Thyroid gland (tissue), 4 donors: ENCODE data around the gene TMTC3. TPM values are rescaled to one million over a fixed set of nuclear protein-coding genes. Genes with fewer than 3 reads are reported as not detected.

Source experiments
- DNase-seq, 2 donors: peaks; one replicate each; pipeline ENCODE4 v3.0.0-alpha.2; 2019
- H3K27ac ChIP-seq, 3 donors: fragments of 200-600 bp; sonication (generic); 1 replicate in 2 of 3; 2 replicates in 1 of 3; pipeline ENCODE4 v1.5.1; 2016 to 2019; ENCODE audit warnings: mild to moderate bottlenecking in 1 of 3, moderate library complexity in 1 of 3
- H3K27me3 ChIP-seq: fragments of 200-600 bp; sonication (generic); one replicate; pipeline ENCODE4 v1.5.1; 2019
- H3K36me3 ChIP-seq, 2 donors: fragments of 200-600 bp; sonication (generic); one replicate each; pipeline ENCODE4 v1.5.1; 2016 to 2019
- H3K4me1 ChIP-seq, 2 donors: fragments of 200-600 bp; sonication (generic); one replicate each; pipeline ENCODE4 v1.5.1; 2017 to 2019
- H3K4me3 ChIP-seq, 3 donors: fragments of 200-600 bp; sonication (generic); replicated peaks in 1 of 3; 1 replicate in 2 of 3; 2 replicates in 1 of 3; pipeline ENCODE4 v1.5.1; 2016; ENCODE audit warnings: mild to moderate bottlenecking in 1 of 3
- H3K9me3 ChIP-seq: fragments of 200-600 bp; sonication (generic); one replicate; pipeline ENCODE4 v1.5.1; 2017
- CTCF ChIP-seq, 6 experiments: fragments of 200-600 bp in 3 of 6; fragments of 450-650 bp in 3 of 6; sonication (generic) in 3 of 6; IDR thresholded peaks; one replicate each; pipeline ENCODE4 v1.5.1; 2016 to 2019; ENCODE audit warnings: antibody characterized with exemption in 6 of 6, mild to moderate bottlenecking in 2 of 6, inconsistent platforms in 1 of 6, moderate library complexity in 1 of 6
- POLR2A ChIP-seq, 2 donors: fragments of 450-650 bp; IDR thresholded peaks; one replicate each; pipeline ENCODE4 v1.6.1; 2017; ENCODE audit warnings: antibody characterized with exemption in 2 of 2, mild to moderate bottlenecking in 2 of 2, moderate library complexity in 1 of 2
- WGBS, 2 donors: methylation state at CpG; one replicate each; pipeline ENCODE4 v1.1.5; 2017; 5-methylcytosine and 5-hydroxymethylcytosine counted together
- intact Hi-C: fragments of 100-400 bp; cut with DNase I; formaldehyde crosslinking; loops from one replicate; pipeline ENCODE4 v1.15.1; 2023
- total RNA-seq, 4 donors: library from RNA; depleted of rRNA; stranded (reverse); fragments of >200 nt; gene quantifications; one replicate each; pipeline ENCODE4 v1.2.3, GENCODE V29; 2016

The TMTC3 gene
- total RNA-seq, 4 donors from 2014 or later: 16.8 to 27.8 (median 21.1) TPM

GRCh38 chr12:88245905-88246304, 103.8 kb downstream of the TMTC3 start:
- no peaks in the 10 kb centered on the region for H3K9me3 ChIP-seq
- H3K27ac ChIP-seq: no peak overlapping the region
- intact Hi-C loops: no loop called here
- TF ChIP-seq CTCF (IDR thresholded peaks at IDR 0.05) (no peak), POLR2A (IDR thresholded peaks at IDR 0.05) (no peak)
- H3K4me1 ChIP-seq: no peaks in the 10 kb centered on the region
- H3K27me3 ChIP-seq: no peaks in the 10 kb centered on the region
- no peaks in the 10 kb centered on the region for H3K36me3 ChIP-seq
- no peak overlapping the region for H3K4me3 ChIP-seq
- DNase-seq: no peak
- WGBS, 2 donors: 69 to 77% methylated on average over 1 of the region's 1 CpG

GRCh38 chr12:88247241-88247643, 105.1 kb downstream of the TMTC3 start:
- Histone ChIP-seq H3K27ac (no peak overlapping the region), H3K36me3 (no peaks in the 10 kb centered on the region), H3K9me3 (no peaks in the 10 kb centered on the region), H3K27me3 (no peaks in the 10 kb centered on the region), H3K4me3 (no peak overlapping the region), H3K4me1 (no peaks in the 10 kb centered on the region)
- intact Hi-C loops: no loop called here
- WGBS, 2 donors: 83 to 86% methylated on average over 2 of the region's 2 CpGs
- TF ChIP-seq POLR2A (IDR thresholded peaks at IDR 0.05): no peak
- no peak for TF ChIP-seq CTCF (IDR thresholded peaks at IDR 0.05)
- DNase-seq: no peak

GRCh38 chr12:88248606-88249005, 106.5 kb downstream of the TMTC3 start:
- intact Hi-C loops: no loop called here
- WGBS, 2 donors: 89 to 98% methylated on average over 1 of the region's 1 CpG

More at GRCh38 chr12:88248606-88249005, 106.5 kb downstream of the TMTC3 start:
- no peak for DNase-seq
- H3K36me3 ChIP-seq: no peaks in the 10 kb centered on the region
- H3K27me3 ChIP-seq: no peaks in the 10 kb centered on the region
- no peak overlapping the region for H3K4me3 ChIP-seq
- no peaks in the 10 kb centered on the region for H3K9me3 ChIP-seq
- no peak overlapping the region for H3K27ac ChIP-seq
- TF ChIP-seq CTCF (IDR thresholded peaks at IDR 0.05): no peak
- TF ChIP-seq POLR2A (IDR thresholded peaks at IDR 0.05): no peak
- no peaks in the 10 kb centered on the region for H3K4me1 ChIP-seq

Other genes with a start within 250 kb of the TMTC3 start
- under 1 TPM in 2 of 4 donors, not detected in 2; 0.11 to 0.40 TPM for gene C12orf50, start 112.9 kb upstream of the TMTC3 start, total RNA-seq
- 10 to 100 TPM; 24.7 to 42.6 (median 36.6) TPM for gene CEP290, start 219 bp upstream of the TMTC3 start, total RNA-seq